SK-N-SH treated with all-trans-retinoic acid at 6 μM for 48 hours (cell line): ENCODE measurements around the gene TUB.

Source experiments
- ATAC-seq: fragments of 200-7000 bp; cut with Tn5 transposase; 3 replicates; pipeline ENCODE4 v1.9.1; 2020; ENCODE audit warnings: mild to moderate bottlenecking, moderate library complexity
- ARNTL ChIP-seq: fragments of 450-650 bp; formaldehyde crosslinking; IDR thresholded peaks from 2 replicates; pipeline ENCODE4 v1.5.0; 2020; ENCODE audit warnings: low read depth, mild to moderate bottlenecking, moderate library complexity, borderline replicate concordance
- BACH2 ChIP-seq: fragments of 250-450 bp; sonication (Bioruptor Pico); IDR thresholded peaks from 2 replicates; pipeline ENCODE4 v1.9.0; 2021; ENCODE audit warnings: mild to moderate bottlenecking, borderline replicate concordance
- CSDC2 ChIP-seq: fragments of 250-450 bp; sonication (Bioruptor Pico); IDR thresholded peaks from 2 replicates; pipeline ENCODE4 v1.5.0; 2020; ENCODE audit warnings: mild to moderate bottlenecking, moderate library complexity
- ESRRG ChIP-seq: fragments of 250-450 bp; sonication (Bioruptor Pico); IDR thresholded peaks from 2 replicates; pipeline ENCODE4 v1.6.1; 2021; ENCODE audit warnings: mild to moderate bottlenecking
- GLIS3 ChIP-seq: fragments of 250-450 bp; sonication (Bioruptor Pico); IDR thresholded peaks from 2 replicates; pipeline ENCODE4 v1.5.0; 2020; ENCODE audit warnings: mild to moderate bottlenecking, moderate library complexity
- ISL1 ChIP-seq: fragments of 250-450 bp; sonication (Bioruptor Pico); IDR thresholded peaks from 2 replicates; pipeline ENCODE4 v2.1.2; 2022; ENCODE audit warnings: mild to moderate bottlenecking, moderate library complexity
- OSR1 ChIP-seq: fragments of 250-450 bp; sonication (Bioruptor Pico); IDR thresholded peaks from 2 replicates; pipeline ENCODE4 v1.8.0; 2022; ENCODE audit warnings: moderate library complexity, mild to moderate bottlenecking, inconsistent platforms
- PATZ1 ChIP-seq: fragments of 250-450 bp; sonication (Bioruptor Pico); IDR thresholded peaks from 2 replicates; pipeline ENCODE4 v1.8.0; 2020; ENCODE audit warnings: mild to moderate bottlenecking, moderate library complexity, borderline replicate concordance
- PPARA ChIP-seq: fragments of 250-450 bp; sonication (Bioruptor Pico); IDR thresholded peaks from 2 replicates; pipeline ENCODE4 v1.5.0; 2020; ENCODE audit warnings: mild to moderate bottlenecking, borderline replicate concordance
- RARB ChIP-seq: fragments of 250-450 bp; sonication (Bioruptor Pico); IDR thresholded peaks from 2 replicates; pipeline ENCODE4 v1.8.0; 2021; ENCODE audit warnings: mild to moderate bottlenecking, moderate library complexity
- SNAI2 ChIP-seq: fragments of 250-450 bp; sonication (Bioruptor Pico); IDR thresholded peaks from 2 replicates; pipeline ENCODE4 v1.5.0; 2020; ENCODE audit warnings: mild to moderate bottlenecking, moderate library complexity
- TCF4 ChIP-seq: fragments of 250-450 bp; sonication (Bioruptor Pico); IDR thresholded peaks from 2 replicates; pipeline ENCODE4 v1.8.0; 2021; ENCODE audit warnings: mild to moderate bottlenecking, moderate library complexity, borderline replicate concordance
- TOX ChIP-seq: fragments of 250-450 bp; sonication (Bioruptor Pico); IDR thresholded peaks from 2 replicates; pipeline ENCODE4 v1.8.0; 2021; ENCODE audit warnings: mild to moderate bottlenecking, moderate library complexity, borderline replicate concordance
- ZC3H10 ChIP-seq: fragments of 250-450 bp; sonication (Bioruptor Pico); IDR thresholded peaks from 2 replicates; pipeline ENCODE4 v1.5.1; 2021; ENCODE audit warnings: mild to moderate bottlenecking, moderate library complexity
- ZFP3 ChIP-seq: fragments of 250-450 bp; sonication (Bioruptor Pico); IDR thresholded peaks from 2 replicates; pipeline ENCODE4 v1.5.0; 2020; ENCODE audit warnings: mild to moderate bottlenecking, moderate library complexity
- ZFP30 ChIP-seq: fragments of 450-650 bp; formaldehyde crosslinking; IDR thresholded peaks from 2 replicates; pipeline ENCODE4 v1.5.0; 2022; ENCODE audit warnings: mild to moderate bottlenecking, moderate library complexity
- ZNF565 ChIP-seq: fragments of 450-650 bp; formaldehyde crosslinking; conservative IDR thresholded peaks from 2 replicates; pipeline ENCODE4 v1.5.0; 2020; ENCODE audit warnings: low read depth, mild to moderate bottlenecking, moderate library complexity
- ZNF70 ChIP-seq: fragments of 450-650 bp; formaldehyde crosslinking; IDR thresholded peaks from 2 replicates; pipeline ENCODE4 v1.5.0; 2020; ENCODE audit warnings: mild to moderate bottlenecking, moderate library complexity
- ZNF8 ChIP-seq: fragments of 450-650 bp; formaldehyde crosslinking; IDR thresholded peaks from 2 replicates; pipeline ENCODE4 v1.5.0; 2020; ENCODE audit warnings: mild to moderate bottlenecking, moderate library complexity
- TF ChIP-seq, protein P1 (sequence below): fragments of 250-450 bp; sonication (Bioruptor Pico); IDR thresholded peaks from 2 replicates; pipeline ENCODE4 v1.5.1; 2021; ENCODE audit warnings: mild to moderate bottlenecking, moderate library complexity
- TF ChIP-seq, protein P2 (sequence below): fragments of 250-450 bp; sonication (Bioruptor Pico); IDR thresholded peaks from 2 replicates; pipeline ENCODE4 v1.5.0; 2020; ENCODE audit warnings: mild to moderate bottlenecking, moderate library complexity

Gene TUB

GRCh38 chr11:8035200-8035855 is 45.7 kb upstream of the TUB start:
- no peak for ATAC-seq
- no peak for TF ChIP-seq ZNF565

DNA sequence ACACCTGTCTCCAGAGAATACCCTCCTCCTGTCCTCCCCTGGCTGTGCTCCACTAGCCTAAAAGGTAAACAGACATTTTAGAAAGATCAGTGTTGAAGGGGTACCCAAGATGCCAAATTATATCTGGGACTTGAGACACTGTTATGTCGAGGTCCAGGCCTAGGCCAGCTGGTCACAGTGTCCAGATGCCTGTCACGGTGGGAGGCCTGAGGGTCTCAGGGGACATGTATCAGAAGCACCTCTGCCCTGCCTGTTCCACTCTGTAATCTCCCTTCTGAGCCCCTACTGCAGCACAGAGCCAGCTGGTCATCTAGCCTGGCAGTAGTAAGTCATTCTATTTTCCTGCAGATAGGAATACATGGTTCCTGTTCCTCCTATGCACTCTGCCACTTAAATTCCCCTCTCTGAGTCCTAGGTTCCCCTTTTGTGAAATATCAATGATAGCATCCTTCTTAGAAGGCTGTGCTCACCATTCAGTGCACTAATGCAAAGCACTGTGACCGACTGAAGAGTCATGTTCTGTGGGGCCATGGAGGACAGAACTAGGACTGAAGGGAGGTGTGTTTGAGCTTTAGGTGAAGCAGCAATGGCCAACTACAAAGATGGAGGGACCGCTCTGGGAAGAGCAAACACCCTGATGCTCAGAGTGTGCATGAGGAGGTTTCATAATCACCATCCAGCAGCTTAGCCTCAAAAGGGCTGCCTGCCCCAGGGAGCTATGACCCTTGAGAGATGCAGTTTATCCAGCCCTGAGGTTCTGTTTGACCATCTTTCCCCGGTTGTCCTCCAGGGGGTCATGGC is 44.8 kb upstream of the TUB start:
- no peak for ATAC-seq
- TF ChIP-seq GLIS3 = no peak
- TF ChIP-seq OSR1 (CRISPR knock-in tag) = no peak
- no peak for TF ChIP-seq ESRRG
- TF ChIP-seq TOX = no peak
- TF ChIP-seq ARNTL = no peak
- TF ChIP-seq, protein P1, sequence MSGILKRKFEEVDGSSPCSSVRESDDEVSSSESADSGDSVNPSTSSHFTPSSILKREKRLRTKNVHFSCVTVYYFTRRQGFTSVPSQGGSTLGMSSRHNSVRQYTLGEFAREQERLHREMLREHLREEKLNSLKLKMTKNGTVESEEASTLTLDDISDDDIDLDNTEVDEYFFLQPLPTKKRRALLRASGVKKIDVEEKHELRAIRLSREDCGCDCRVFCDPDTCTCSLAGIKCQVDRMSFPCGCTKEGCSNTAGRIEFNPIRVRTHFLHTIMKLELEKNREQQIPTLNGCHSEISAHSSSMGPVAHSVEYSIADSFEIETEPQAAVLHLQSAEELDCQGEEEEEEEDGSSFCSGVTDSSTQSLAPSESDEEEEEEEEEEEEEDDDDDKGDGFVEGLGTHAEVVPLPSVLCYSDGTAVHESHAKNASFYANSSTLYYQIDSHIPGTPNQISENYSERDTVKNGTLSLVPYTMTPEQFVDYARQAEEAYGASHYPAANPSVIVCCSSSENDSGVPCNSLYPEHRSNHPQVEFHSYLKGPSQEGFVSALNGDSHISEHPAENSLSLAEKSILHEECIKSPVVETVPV = no peak
- no peak for TF ChIP-seq CSDC2
- TF ChIP-seq ISL1 (CRISPR knock-in tag) = no peak
- no peak for TF ChIP-seq ZFP30 (CRISPR knock-in tag)
- no peak for TF ChIP-seq ZNF70 (CRISPR knock-in tag)
- no peak for TF ChIP-seq RARB (CRISPR knock-in tag)
- no peak for TF ChIP-seq PATZ1 (CRISPR knock-in tag)
- TF ChIP-seq, protein P2, sequence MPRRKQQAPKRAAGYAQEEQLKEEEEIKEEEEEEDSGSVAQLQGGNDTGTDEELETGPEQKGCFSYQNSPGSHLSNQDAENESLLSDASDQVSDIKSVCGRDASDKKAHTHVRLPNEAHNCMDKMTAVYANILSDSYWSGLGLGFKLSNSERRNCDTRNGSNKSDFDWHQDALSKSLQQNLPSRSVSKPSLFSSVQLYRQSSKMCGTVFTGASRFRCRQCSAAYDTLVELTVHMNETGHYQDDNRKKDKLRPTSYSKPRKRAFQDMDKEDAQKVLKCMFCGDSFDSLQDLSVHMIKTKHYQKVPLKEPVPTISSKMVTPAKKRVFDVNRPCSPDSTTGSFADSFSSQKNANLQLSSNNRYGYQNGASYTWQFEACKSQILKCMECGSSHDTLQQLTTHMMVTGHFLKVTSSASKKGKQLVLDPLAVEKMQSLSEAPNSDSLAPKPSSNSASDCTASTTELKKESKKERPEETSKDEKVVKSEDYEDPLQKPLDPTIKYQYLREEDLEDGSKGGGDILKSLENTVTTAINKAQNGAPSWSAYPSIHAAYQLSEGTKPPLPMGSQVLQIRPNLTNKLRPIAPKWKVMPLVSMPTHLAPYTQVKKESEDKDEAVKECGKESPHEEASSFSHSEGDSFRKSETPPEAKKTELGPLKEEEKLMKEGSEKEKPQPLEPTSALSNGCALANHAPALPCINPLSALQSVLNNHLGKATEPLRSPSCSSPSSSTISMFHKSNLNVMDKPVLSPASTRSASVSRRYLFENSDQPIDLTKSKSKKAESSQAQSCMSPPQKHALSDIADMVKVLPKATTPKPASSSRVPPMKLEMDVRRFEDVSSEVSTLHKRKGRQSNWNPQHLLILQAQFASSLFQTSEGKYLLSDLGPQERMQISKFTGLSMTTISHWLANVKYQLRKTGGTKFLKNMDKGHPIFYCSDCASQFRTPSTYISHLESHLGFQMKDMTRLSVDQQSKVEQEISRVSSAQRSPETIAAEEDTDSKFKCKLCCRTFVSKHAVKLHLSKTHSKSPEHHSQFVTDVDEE (CRISPR knock-in tag) = no peak
- no peak for TF ChIP-seq ZNF565
- TF ChIP-seq ZC3H10 (CRISPR knock-in tag) = no peak
- no peak for TF ChIP-seq ZFP3
- TF ChIP-seq SNAI2 = no peak
- no peak for TF ChIP-seq PPARA (CRISPR knock-in tag)

DNA sequence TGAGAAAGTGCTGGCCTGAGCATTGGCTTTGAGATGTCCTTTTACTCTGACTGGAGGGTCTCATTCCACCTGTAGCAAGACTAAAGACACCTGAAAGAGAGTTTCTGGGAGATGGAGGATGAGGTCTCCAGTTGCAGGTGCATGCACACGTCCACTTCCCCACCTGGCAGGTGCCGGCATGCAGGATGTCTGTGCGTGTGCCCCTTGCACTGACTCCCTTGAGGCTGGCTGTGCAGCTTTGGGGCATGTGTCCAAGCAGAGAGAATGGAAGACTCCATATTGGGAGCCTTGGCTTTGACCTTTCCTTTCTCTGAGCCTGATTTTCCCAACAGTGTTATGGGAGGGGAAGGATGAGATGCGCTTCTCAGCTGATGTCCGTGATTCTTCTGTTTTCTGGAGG is 44.0 kb upstream of the TUB start:
- ATAC-seq = no peak
- TF ChIP-seq PATZ1 (CRISPR knock-in tag) = no peak
- TF ChIP-seq, protein P1 = no peak

DNA sequence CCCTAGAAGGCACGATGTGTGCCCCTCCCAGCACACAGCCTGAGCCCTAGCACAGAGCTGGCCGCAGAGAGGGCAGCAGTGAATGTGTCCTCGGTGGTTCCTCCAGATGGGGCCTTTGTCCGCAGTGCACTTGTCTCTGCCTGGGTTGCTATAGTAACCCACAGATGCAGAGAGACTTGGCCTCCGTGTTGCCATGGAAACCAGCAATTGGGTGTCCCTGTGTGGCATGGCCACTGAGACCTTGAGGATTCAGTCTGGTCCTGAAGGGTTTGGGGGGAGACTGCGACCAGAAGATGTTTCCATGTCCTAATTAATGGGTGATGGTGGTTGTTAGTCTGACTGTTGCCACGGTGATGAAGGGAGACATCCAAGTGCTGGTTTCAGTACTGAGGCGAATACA is 42.6 kb upstream of the TUB start:
- no peak for ATAC-seq
- TF ChIP-seq GLIS3 = no peak
- no peak for TF ChIP-seq BACH2 (CRISPR knock-in tag)
- TF ChIP-seq ZNF8 = no peak
- TF ChIP-seq RARB (CRISPR knock-in tag) = no peak
- no peak for TF ChIP-seq ZFP3
- TF ChIP-seq OSR1 (CRISPR knock-in tag) = no peak
- TF ChIP-seq SNAI2 = no peak
- TF ChIP-seq, protein P2 (CRISPR knock-in tag) = no peak
- TF ChIP-seq TCF4 (CRISPR knock-in tag) = no peak
- TF ChIP-seq ZC3H10 (CRISPR knock-in tag) = no peak
- no peak for TF ChIP-seq ZNF565
- TF ChIP-seq, protein P1 = no peak
- no peak for TF ChIP-seq ARNTL
- no peak for TF ChIP-seq ISL1 (CRISPR knock-in tag)
- TF ChIP-seq ESRRG = no peak
